ENCODE results near the gene NOXO1. TPM values are rescaled to one million over a fixed set of nuclear protein-coding genes. Genes with fewer than 3 reads are reported as not detected.

The NOXO1 gene
- total and polyA plus RNA-seq, 9 of the 15 experiments (the other 6 are each of a cell fraction or from before 2014, with no cell fraction given) = not detected

- TF ChIP-seq ATF6 (CRISPR knock-in tag; IDR thresholded peaks at IDR 0.05) (no peak), MTA3 (IDR thresholded peaks at IDR 0.05; ENCODE audit: borderline replicate concordance) (peak; percentile 73; the same call in 1 of the 2 replicates), TBP (optimal IDR thresholded peaks at IDR 0.05; ENCODE audit: low read depth, low read length) (peak; percentile 72), ETS2 (tag; IDR thresholded peaks at IDR 0.05; ENCODE audit: borderline replicate concordance, poor library complexity, severe bottlenecking) (no peak), CTBP1 (IDR thresholded peaks at IDR 0.05; ENCODE audit: borderline replicate concordance) (peak; percentile 99), DACH1 (IDR thresholded peaks at IDR 0.05; ENCODE audit: partially characterized antibody) (no peak), KAT8 (IDR thresholded peaks at IDR 0.05; ENCODE audit: low read depth) (no peak), ZNF239 (CRISPR knock-in tag; IDR thresholded peaks at IDR 0.05) (peak; percentile 34; the same call in 1 of the 2 replicates), FOXO4 (CRISPR knock-in tag; IDR thresholded peaks at IDR 0.05) (no peak), FUS (optimal IDR thresholded peaks at IDR 0.05; ENCODE audit: low read depth, low read length) (peak; percentile 51), ZNF77 (CRISPR knock-in tag; IDR thresholded peaks at IDR 0.05) (no peak), ZNF696 (CRISPR knock-in tag; conservative IDR thresholded peaks at IDR 0.05) (no peak), NFE2L1 (tag; IDR thresholded peaks at IDR 0.05; ENCODE audit: borderline replicate concordance, low read depth) (no peak), TOE1 (IDR thresholded peaks at IDR 0.05; ENCODE audit: borderline replicate concordance) (no peak; the same call in 1 of the 2 replicates), TOE1 (CRISPR knock-in tag; IDR thresholded peaks at IDR 0.05; ENCODE audit: borderline replicate concordance, low read depth) (peak; percentile 80; the same call in 1 of the 2 replicates), GATAD2B (IDR thresholded peaks at IDR 0.05; ENCODE audit: borderline replicate concordance) (peak; percentile 88), ZNF695 (CRISPR knock-in tag; IDR thresholded peaks at IDR 0.05) (no peak), HDGF (IDR thresholded peaks at IDR 0.05) (no peak), EP300 (IDR thresholded peaks at IDR 0.05; ENCODE audit: low read length) (peak; percentile 35; the same call in 1 of the 2 replicates), SMARCA4 (IDR thresholded peaks at IDR 0.05) (no peak), RBM14 (IDR thresholded peaks at IDR 0.05; ENCODE audit: borderline replicate concordance, insufficient read depth, low read depth, low read length) (no peak), PPARD (CRISPR knock-in tag; IDR thresholded peaks at IDR 0.05) (no peak), LARP7 (IDR thresholded peaks at IDR 0.05) (no peak), ELK3 (CRISPR knock-in tag; IDR thresholded peaks at IDR 0.05) (no peak), SPI1 (IDR thresholded peaks at IDR 0.05; ENCODE audit: borderline replicate concordance, low read depth, low read length) (no peak), MECOM (CRISPR knock-in tag; IDR thresholded peaks at IDR 0.05) (no peak), ZNF140 (CRISPR knock-in tag; IDR thresholded peaks at IDR 0.05) (no peak)
Observed at GRCh38 chr16:1983544-1984346, 2.5 kb upstream of the NOXO1 start, which contains the start of gene GFER (continued).

All from K562 (cell line).